ENCODE results near the gene PBX4. TPM values are rescaled to one million over a fixed set of nuclear protein-coding genes. Genes with fewer than 3 reads are reported as not detected.

Gene PBX4
- total RNA-seq, 4 donors from 2014 or later: 2.2 to 10.1 (median 3.5) TPM

DNA sequence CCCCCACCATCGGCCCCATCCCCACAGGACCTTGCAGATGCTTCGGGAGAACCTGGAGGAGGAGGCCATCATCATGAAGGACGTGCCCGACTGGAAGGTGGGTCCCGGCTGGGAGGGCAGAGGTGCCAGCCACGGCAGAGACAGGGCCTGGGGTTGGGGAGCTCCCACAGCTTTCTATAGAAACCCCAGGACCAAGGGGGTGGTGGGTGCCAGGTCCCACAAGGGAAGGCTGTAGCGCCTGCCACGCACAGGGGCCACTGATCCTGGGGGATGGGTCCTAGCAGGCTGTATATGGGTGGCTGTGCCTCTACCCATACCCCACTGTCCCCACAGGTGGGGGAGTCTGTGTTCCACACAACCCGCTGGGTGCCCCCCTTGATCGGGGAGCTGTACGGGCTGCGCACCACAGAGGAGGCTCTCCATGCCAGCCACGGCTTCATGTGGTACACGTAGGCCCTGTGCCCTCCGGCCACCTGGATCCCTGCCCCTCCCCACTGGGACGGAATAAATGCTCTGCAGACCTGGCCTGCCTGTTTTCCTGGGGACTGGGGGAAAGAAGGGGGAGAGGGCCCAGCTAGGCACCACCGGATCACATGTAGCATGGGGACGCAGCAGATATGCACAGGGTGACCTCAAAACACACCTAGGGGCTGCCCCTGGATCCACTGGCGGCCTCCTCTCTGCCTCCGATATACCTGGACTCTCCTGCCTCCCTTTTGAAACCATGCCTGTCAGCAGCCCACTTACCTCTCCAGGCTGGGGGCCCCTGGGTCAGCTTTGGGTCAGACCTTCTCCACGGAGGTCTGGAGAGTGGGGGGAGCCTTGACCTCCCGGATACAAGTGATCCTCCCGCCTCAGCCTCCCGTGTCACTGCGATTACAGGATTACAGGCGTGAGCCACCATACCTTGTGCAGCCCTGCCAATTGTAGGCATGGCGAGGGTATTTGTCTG, 90.5 kb downstream of the PBX4 start:
- DNase-seq (ENCODE audit: low spot score): no peak
- TF ChIP-seq, protein P1, sequence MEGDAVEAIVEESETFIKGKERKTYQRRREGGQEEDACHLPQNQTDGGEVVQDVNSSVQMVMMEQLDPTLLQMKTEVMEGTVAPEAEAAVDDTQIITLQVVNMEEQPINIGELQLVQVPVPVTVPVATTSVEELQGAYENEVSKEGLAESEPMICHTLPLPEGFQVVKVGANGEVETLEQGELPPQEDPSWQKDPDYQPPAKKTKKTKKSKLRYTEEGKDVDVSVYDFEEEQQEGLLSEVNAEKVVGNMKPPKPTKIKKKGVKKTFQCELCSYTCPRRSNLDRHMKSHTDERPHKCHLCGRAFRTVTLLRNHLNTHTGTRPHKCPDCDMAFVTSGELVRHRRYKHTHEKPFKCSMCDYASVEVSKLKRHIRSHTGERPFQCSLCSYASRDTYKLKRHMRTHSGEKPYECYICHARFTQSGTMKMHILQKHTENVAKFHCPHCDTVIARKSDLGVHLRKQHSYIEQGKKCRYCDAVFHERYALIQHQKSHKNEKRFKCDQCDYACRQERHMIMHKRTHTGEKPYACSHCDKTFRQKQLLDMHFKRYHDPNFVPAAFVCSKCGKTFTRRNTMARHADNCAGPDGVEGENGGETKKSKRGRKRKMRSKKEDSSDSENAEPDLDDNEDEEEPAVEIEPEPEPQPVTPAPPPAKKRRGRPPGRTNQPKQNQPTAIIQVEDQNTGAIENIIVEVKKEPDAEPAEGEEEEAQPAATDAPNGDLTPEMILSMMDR (IDR thresholded peaks at IDR 0.05): no peak
- ATAC-seq (ENCODE audit: low FRiP score): no peak

DNA sequence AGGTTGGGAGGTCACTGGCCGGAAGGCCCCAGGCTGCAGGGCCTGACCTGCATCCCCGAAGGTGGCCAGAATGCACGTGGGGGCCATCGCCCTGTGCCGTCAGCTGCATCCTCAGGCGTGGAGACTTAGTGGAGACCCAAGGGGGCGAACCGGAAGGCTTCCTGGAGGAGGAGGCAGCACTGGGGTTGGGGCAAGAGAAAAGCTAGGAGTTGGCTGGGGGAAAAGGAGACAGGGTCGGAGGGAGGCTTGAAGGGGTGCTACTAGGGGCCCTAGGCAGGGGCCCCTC, 91.2 kb downstream of the PBX4 start:
- ATAC-seq (ENCODE audit: low FRiP score) (no peak), DNase-seq (ENCODE audit: low spot score) (no peak)
- TF ChIP-seq, protein P1 (IDR thresholded peaks at IDR 0.05): no peak

DNA sequence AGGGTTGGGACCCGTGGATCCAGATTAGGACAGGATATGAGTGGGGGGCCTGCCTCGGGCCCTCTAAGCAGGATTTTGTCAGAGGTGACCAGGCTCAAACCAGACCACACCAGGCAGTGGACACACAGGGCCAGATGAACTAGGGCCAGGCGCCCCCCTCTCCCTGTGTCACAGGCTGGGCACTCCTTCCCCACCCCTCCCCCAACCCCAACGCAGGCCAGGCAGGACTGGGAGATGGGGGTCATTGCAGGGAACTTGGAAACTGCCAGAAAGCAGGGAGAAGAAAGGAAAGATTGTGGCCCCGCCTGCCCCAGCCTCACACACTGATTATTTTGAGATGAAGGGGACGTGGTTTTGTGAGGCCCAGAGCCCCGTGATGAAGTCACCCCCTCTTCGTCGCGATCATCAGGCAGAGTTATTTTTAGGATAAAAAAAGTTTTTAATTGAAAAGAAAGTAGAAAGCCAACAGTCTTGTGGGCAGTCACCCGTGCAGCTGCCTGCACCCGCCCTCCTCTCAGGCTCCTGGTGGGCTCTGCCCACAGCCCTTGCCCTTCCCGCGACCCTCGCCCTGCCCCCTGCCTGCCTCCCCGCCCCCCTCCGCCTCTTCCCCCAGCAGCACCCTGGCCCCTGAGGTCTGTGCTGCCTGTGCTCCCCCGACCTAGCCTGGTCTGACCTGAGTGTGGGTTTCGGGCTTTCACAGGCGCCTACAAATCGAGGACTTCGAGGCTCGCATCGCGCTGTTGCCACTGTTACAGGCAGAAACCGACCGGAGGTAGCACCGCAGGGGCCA, 91.7 kb downstream of the PBX4 start:
- TF ChIP-seq, protein P1 (IDR thresholded peaks at IDR 0.05): no peak
- ATAC-seq (ENCODE audit: low FRiP score): no peak

DNA sequence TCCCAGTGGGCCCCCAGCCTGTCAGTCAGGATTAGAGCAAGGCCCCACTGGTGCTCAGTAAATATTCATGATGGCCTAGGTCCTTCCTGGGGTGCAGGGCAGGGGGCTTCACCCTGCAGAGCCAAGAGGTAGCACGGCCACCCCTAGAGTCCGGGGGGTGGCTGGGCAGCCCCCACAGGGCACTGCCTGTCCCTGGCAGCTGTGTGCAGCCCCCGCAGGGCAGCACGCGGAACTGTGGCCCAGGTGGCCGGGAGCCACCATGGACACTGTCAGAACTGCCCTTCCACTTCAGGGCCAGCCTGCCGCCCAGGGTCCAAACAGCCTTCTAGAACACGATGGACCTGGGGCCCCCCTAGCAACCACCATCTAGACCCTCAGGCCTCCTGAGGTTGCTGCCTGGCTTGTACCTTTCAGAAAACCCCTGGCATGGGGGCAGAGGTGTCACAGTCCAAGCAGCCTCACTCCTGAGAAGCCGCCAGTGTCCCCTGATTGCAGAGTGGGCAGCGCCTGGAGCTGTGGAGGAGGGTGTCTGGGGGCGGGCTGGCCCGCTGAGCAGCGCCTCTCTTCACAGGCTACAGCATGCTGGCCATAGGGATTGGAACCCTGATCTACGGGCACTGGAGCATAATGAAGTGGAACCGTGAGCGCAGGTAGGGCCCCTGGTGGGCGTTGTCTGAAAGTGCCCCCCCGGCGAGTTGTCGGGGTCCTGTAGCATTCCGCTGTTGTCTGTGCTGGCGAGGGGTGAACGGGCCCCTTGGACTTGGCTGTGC, 92.7 kb downstream of the PBX4 start:
- DNase-seq (ENCODE audit: low spot score) (no peak), ATAC-seq (ENCODE audit: low FRiP score) (no peak)
- TF ChIP-seq, protein P1 (IDR thresholded peaks at IDR 0.05): no peak

More for the DNA sequence above, 91.7 kb downstream of the PBX4 start:
- no peak for DNase-seq (ENCODE audit: low spot score)

DNA sequence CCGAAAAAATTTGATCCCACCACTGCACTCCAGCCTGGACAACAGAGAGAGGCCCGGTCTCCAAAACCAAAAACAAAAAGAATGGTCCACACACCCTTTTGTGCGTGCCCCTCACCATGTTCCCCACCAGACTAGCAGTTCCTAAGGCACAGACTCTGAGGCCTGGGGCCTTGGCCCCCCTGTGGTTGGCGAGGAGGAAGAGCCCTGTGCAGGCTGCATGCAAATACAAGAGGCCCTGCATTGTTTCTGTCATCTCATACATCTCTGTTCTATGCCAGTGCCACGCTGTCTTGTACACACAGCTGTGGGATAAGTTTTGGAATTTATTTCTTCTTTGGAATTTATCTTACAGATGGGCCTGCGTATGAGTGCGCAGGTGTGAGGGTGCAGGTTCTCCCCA, 94.4 kb downstream of the PBX4 start:
- no peak for ATAC-seq (ENCODE audit: low FRiP score)
- TF ChIP-seq, protein P1 (IDR thresholded peaks at IDR 0.05): no peak
- DNase-seq (ENCODE audit: low spot score): no peak

DNA sequence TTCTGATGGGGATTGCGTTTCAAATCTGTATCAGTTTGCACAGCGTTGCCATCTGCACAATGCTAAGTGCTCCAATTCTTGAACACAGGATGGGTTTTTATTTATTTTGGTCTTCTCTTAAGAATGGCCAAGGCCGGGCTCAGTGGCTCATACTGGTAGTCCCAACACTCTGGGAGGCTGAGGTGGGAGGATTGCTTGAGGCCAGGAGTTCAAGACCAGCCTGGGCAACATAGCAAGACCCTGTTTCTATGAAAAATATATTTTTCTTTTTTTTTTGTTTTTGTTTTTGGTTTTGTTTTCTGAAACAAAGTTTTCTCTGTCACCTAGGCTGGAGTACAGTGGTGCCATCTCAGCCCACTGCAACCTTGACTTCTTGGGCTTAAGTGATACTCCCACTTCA, 95.3 kb downstream of the PBX4 start:
- DNase-seq (ENCODE audit: low spot score) (no peak), ATAC-seq (ENCODE audit: low FRiP score) (no peak)
- TF ChIP-seq, protein P1 (IDR thresholded peaks at IDR 0.05): no peak

Data from omental fat pad (tissue), 4 donors.